Hematopoietic multipotent progenitor cell (in vitro differentiated cells): ENCODE results near the gene FAF1. TPM values are rescaled to one million over a fixed set of nuclear protein-coding genes. Genes with fewer than 3 reads are reported as not detected.
"Not testable (repeated sequence)": the region's sequence is repeated elsewhere in the genome, so short reads cannot be mapped to it uniquely, and the experiment has no call there.

ENCODE experiments used
- DNase-seq, 3 donors: peaks; one replicate each; pipeline ENCODE4 v3.0.0-alpha.2; 2011 to 2015; ENCODE audit warnings: low read depth in 2 of 3, low spot score in 2 of 3
- total RNA-seq: library from RNA; depleted of rRNA; stranded (reverse); fragments of >200 nt; gene quantifications from one replicate; pipeline ENCODE4 v1.2.3, GENCODE V29; 2012

The FAF1 gene
- total RNA-seq, 1 donor = 14.0 TPM

GRCh38 chr1:50858761-50859160, 101.3 kb downstream of the FAF1 start:
- DNase-seq = no peak

- DNase-seq = no peak
Observed at GRCh38 chr1:50857702-50858101, 102.4 kb downstream of the FAF1 start.

GRCh38 chr1:50853325-50853724, 106.7 kb downstream of the FAF1 start:
- no peak for DNase-seq

GRCh38 chr1:50852889-50853288, 107.2 kb downstream of the FAF1 start:
- no peak for DNase-seq

- DNase-seq = no peak
Observed at GRCh38 chr1:50851466-50851865, 108.6 kb downstream of the FAF1 start.

GRCh38 chr1:50851034-50851433, 109.0 kb downstream of the FAF1 start:
- peak in 1 of 3 donors; percentile 2 for DNase-seq

GRCh38 chr1:50847303-50847702, 112.8 kb downstream of the FAF1 start:
- no peak for DNase-seq

- no peak for DNase-seq
Observed at GRCh38 chr1:50846224-50846839, 113.7 kb downstream of the FAF1 start.

- DNase-seq = no peak
Observed at GRCh38 chr1:50841791-50842387, 118.2 kb downstream of the FAF1 start.

GRCh38 chr1:50836117-50836516, 124.0 kb downstream of the FAF1 start:
- DNase-seq = no peak

- no peak for DNase-seq
Observed at GRCh38 chr1:50833216-50833615, 126.9 kb downstream of the FAF1 start.

- DNase-seq = no peak
Observed at GRCh38 chr1:50832167-50832566, 127.9 kb downstream of the FAF1 start.

GRCh38 chr1:50831300-50832061, 128.6 kb downstream of the FAF1 start:
- no peak for DNase-seq

- DNase-seq = no peak
Observed at GRCh38 chr1:50830621-50831020, 129.4 kb downstream of the FAF1 start.

GRCh38 chr1:50829014-50829958, 130.8 kb downstream of the FAF1 start:
- no peak for DNase-seq

GRCh38 chr1:50827546-50827945, 132.5 kb downstream of the FAF1 start:
- no peak for DNase-seq

- DNase-seq = not testable (repeated sequence)
Observed at GRCh38 chr1:50826792-50827191, 133.3 kb downstream of the FAF1 start.

GRCh38 chr1:50822035-50822776, 137.9 kb downstream of the FAF1 start:
- DNase-seq = no peak

- no peak for DNase-seq
Observed at GRCh38 chr1:50820545-50820944, 139.5 kb downstream of the FAF1 start.

- no peak for DNase-seq
Observed at GRCh38 chr1:50812346-50812745, 147.7 kb downstream of the FAF1 start.
